Gastroesophageal sphincter (tissue), 3 donors: ENCODE data around the gene MYPN.

Source experiments
- EP300 ChIP-seq: sonication (generic); formaldehyde crosslinking; IDR thresholded peaks from one replicate; pipeline ENCODE4 v1.6.1; 2017; ENCODE audit warnings: antibody characterized with exemption, mild to moderate bottlenecking
- POLR2A ChIP-seq, 2 donors: fragments of 450-650 bp; IDR thresholded peaks; one replicate each; pipeline ENCODE4 v1.6.1; 2017; ENCODE audit warnings: antibody characterized with exemption in 2 of 2, mild to moderate bottlenecking in 2 of 2, moderate library complexity in 1 of 2
- POLR2AphosphoS5 ChIP-seq: sonication (generic); formaldehyde crosslinking; IDR thresholded peaks from one replicate; pipeline ENCODE4 v1.6.1; 2017; ENCODE audit warnings: antibody characterized with exemption
- TF ChIP-seq, protein P1 (sequence below), 4 experiments: fragments of 200-600 bp in 2 of 4; fragments of 450-650 bp in 2 of 4; sonication (generic) in 1 of 4; IDR thresholded peaks; one replicate each; pipeline ENCODE4 v1.5.1; 2017 to 2019; ENCODE audit warnings: antibody characterized with exemption in 4 of 4, mild to moderate bottlenecking in 2 of 4, moderate library complexity in 2 of 4

DNA sequence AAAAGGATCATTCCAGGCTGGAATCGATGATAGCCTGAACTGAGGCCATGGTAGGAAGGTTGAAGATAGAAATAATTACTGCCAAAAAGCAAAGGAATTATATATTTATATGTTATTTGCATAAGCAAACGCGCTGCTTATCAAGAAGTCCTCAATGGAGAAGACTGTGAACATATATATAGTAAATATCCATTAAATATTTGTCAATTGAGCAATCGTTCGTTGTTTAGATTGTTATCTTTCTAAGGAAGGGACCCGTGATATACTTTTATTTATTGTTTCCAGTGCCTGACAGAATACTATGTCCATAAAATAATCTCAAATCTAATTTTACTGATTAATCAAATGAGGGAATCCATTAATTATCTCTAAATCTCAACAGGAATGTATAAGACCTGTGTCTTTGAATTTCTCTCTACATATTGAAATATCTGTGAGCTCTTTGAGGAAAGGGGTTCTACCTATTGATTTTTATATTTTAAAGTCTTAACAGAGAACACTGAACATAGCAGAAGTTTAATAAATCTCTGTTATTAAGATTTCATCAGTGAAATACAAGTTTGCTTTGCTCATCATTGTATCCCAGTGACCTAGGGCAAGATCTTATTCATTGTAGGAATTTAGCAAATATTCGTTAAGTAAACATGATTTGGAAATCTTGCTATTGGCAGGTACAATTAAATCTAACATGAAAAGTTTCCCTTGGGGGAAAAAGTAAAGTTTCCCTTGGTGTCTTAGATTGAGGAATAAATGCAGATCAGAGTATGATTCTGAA lies 22.2 kb upstream of the MYPN start:
- TF ChIP-seq, protein P1, sequence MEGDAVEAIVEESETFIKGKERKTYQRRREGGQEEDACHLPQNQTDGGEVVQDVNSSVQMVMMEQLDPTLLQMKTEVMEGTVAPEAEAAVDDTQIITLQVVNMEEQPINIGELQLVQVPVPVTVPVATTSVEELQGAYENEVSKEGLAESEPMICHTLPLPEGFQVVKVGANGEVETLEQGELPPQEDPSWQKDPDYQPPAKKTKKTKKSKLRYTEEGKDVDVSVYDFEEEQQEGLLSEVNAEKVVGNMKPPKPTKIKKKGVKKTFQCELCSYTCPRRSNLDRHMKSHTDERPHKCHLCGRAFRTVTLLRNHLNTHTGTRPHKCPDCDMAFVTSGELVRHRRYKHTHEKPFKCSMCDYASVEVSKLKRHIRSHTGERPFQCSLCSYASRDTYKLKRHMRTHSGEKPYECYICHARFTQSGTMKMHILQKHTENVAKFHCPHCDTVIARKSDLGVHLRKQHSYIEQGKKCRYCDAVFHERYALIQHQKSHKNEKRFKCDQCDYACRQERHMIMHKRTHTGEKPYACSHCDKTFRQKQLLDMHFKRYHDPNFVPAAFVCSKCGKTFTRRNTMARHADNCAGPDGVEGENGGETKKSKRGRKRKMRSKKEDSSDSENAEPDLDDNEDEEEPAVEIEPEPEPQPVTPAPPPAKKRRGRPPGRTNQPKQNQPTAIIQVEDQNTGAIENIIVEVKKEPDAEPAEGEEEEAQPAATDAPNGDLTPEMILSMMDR (IDR thresholded peaks at IDR 0.05): no peak
- TF ChIP-seq POLR2AphosphoS5 (no peak), POLR2A (IDR thresholded peaks at IDR 0.05) (no peak), EP300 (no peak)
